CD4-positive, alpha-beta T cell treated with Interleukin-10 for 1 hour (primary cell): ENCODE results near the gene ARHGEF28.

Source experiments
- DNase-seq: peaks from one replicate; pipeline ENCODE4 v3.0.0-alpha.2; 2020

Gene ARHGEF28

DNA sequence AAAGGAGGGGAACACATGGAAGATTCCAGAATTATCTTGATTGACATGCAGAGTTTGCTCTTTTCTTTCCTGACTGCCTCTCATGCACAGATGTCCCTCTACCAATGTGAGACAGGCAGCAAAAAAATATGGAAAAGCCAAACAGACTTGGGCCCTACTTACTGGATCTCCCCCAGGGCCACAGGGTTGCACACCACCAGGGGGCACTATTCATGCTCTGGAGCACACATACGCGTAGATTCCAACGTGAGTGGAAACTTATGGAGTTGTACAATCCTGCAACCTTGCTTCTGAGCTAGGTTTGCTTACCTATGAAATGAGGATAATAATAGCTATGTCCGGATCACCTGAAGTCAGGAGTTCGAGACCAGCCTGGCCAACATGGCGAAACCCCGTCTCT lies 319.5 kb downstream of the ARHGEF28 start:
- DNase-seq = peak; percentile 3

DNA sequence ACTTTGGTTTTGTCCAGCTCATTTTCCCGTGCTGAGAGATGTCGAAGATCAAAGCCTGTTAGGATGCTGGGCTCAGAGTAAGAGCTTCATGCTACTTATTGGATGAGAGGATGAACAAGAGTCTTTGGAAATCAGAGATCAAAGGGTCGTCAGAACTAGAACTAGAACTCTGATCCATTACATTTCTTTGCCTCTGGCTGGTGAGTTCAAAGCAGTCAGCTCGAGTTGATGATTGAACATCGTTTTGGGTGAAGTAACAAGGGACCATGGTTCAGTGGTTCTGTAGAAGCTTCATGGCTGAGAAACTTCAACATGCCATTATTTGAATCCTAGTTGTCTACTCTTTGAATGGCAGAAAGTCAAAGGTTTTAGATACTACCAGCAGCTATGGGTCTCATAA lies 320.3 kb downstream of the ARHGEF28 start:
- DNase-seq = no peak

- DNase-seq = no peak
Observed at GRCh38 chr5:73946919-73947602, 321.1 kb downstream of the ARHGEF28 start.

GRCh38 chr5:73947906-73948640 lies 322.1 kb downstream of the ARHGEF28 start:
- no peak for DNase-seq

DNA sequence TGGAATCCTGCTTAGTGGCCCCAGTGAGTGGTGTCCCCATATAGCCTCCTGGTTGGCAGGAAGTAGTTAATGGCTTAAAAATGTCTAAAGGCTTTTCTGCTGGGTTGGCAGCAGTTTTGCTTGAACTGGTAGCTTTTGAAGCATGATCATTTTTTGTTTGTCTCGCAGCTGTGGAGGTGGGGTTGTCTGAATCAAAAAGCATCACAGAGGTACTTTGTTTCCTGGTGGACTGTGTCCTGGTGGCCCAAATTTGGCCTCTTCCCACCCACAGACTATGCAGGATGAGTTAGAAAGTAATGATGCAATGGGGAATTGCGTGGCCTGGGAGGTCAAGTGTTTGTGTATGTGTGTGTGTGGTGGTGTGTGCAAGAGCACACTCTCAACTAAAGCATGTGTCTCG lies 322.7 kb downstream of the ARHGEF28 start:
- no peak for DNase-seq

- no peak for DNase-seq
Observed at GRCh38 chr5:73950441-73950873, 324.5 kb downstream of the ARHGEF28 start.

DNA sequence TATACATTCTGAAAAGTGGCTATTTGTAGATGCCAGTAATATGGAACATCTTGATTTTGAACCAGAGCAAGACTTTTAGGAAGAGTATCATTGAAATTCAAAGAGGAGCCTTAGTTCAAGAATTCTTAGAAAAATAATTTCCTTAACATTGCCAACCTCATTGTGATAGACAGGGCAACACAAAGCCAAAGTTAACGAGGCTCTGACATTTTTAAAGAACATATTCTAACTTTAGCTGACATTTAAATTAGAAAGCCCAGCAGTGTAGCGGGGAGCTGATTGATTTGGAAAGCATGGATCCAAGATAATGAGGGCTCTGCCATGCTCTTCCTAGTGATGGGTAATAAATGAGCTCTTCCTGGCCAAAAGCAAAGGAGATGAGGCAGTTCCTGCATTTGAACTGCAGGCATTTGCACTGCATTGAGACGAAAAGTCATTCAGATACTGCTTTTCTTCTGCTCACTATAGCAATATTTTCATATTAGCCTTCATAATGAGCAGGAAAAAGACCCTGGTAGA lies 325.0 kb downstream of the ARHGEF28 start:
- no peak for DNase-seq

GRCh38 chr5:73952872-73953271 lies 326.9 kb downstream of the ARHGEF28 start:
- no peak for DNase-seq

DNA sequence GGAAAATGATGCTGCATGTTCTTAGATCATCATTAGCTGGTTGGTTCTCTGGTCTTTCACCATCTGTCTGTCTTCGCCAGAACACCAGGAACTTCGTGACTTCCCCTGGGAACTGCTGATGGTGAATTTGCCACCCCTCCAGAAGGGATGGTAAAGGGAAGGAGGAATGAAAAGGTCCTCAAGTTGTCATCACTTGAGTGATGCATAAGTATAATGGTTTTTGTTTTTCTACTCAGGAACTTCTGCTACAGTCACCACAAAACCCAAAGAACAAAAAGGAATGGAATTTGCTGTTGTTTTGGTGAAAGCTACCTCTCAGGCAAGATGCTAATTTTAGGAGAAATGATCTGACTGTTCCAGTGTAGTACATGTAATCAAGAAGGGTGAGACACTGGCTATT lies 328.4 kb downstream of the ARHGEF28 start:
- no peak for DNase-seq

DNA sequence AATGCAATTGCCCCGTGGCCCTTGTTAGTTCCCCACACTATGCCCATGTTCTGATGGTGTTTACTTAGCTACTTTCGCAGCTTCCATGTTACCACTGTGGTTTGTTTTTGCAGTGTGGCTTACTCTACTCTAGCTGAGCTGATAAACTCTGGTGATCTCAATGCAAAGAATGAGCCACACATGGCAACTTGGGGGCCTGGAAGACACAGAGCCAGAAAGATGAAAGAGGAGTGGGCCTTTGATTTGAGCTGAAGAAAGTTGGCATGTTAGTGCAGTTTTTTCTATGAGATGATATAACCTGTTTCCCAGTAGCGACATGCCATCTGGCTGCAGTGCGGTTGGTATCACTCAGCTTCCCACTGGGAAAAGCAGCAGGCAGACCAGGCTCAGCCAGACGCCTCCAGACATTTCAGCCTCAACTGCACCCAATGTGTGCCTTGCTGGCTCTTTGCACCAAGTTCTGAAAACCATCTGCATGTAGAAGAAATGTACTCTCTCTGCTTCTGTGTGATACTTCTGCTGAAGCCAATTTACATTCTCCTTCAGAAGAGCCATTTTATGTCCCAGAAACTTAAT lies 329.4 kb downstream of the ARHGEF28 start:
- DNase-seq = no peak

DNA sequence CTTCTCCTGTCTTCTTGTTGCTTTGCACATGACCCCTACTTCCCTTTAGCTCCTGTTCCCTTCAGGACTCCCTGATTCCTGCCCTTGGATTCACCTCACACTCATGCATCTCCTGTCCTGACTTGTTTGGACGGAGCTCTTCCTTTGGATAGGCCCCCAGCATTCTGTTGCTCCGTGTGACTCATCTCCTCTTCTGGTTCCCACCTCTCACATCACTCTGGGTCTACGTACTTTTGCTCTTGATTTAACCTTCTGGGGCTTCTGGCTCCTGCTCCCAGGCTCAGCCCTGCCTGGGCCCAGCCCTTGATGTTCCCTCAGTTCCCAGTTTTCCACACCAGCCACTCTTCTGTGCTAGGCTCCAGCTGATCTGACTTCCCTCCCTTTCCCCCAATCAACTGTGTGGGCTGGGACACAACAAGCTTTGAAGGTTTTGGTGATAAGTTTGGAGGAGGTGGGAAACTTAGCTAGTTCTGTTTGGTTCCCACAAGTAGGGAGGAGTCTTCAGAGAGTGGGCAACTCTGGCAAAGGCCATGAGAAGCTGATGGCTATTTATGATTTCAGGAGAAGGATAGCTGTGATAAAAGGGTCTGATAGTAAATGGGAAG lies 331.5 kb downstream of the ARHGEF28 start:
- no peak for DNase-seq

DNA sequence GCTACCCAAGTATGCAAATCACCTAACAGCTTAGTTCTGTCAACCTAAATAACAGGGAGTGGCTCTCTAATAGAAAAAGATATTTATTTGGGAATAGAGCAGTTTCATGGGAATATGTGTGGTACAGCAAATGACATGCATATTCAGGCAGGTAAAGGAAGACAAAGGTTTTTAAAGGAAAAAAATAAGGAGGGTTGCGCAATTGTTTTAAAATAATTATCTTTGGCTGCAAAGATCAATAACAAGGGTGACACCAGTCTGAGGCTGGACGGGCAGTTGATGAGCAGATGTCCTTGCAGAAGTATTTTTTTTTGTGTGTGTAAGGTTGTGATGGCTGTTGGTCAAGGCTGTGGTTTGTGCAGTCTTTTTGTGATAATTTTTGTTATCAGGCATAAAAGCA lies 332.0 kb downstream of the ARHGEF28 start:
- no peak for DNase-seq

- DNase-seq = no peak
Observed at GRCh38 chr5:73960023-73960422, 334.0 kb downstream of the ARHGEF28 start.

DNA sequence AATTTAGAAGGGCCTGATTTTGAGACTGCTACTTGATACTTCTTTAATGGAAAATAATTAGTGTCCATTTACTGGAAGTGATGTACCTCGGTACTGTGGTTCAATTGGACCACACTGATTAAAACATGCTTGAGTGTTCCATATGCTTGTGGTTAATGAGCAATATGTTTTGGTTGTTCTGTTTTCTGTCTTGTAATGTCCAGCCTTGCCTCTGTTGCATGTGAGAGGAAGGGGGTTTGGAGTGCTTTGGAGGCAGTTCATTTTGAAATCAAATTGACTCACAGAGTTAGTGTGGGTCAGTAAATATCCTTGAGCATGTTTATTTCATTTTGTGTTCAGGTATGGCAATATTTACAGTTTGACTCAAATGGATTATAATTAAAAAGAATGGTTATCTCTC lies 334.4 kb downstream of the ARHGEF28 start:
- no peak for DNase-seq

DNA sequence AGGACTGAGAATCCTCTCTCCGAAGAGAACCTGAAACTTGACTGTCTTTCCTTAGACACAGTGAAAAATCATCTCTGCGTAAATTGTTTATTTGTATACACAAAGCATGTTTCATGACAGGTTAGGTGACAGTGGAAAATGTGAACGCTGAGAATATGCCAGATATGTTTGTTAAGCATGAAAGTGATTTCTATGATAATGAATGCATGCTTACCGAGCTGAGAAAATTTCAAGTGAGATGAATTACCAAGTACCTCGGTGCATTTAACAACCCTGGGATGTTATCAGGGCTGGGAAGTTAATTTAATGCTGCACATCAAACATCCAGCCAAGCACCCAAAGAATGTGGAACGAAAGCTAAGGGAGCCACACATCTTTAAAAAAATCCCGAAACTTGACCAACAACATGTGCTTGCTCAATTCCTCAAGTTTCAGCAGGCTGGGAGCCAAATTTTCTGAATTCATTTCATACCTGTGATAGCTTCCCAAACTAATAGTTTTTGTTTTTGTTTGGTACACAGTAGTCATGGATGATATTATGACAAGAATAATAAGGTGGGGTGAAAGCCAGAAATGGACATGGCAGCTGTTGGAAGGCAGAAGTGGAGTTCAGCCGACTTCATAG lies 336.9 kb downstream of the ARHGEF28 start:
- DNase-seq = no peak

DNA sequence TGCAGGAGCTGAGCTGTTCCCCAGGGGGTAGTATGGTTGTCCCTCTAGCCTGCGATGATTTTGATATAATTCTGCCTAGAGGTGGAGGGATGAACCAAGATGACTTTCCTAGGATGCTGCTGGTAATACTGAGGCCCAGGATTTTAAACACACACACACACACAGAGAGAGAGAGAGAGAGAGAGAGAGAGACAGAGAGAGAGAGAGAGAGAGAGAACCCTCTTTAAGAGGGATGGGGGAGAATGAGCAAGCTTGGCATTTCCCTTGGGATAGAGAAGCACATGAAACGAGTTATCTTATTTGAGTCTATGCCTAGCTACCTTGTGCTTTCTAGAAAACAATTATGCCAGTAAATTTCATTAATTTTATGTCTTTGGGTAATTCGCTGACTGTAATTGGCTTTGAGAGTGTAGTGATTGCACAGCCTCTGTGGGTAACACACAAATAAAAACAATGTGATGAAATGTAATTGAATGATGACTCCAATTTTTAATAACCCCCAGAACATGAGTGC lies 338.4 kb downstream of the ARHGEF28 start:
- DNase-seq = no peak

DNA sequence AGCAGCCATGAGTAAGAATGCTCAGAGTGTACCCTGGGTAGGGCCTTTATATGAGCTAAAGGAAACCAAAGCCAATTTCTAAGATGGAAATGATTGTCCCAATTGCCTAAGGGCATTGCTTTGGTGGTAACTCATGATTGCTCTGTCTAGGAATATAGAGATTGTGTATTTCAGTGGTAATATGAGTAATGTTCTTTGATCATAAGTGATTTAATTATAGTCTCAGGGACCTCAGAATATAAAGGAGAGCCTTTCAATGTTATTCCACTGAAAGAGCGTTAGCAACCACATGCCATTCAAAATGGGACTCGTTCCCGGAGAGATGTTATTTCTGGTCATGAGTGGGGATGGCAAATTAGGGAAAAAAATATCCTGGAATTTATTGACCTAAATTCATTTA lies 340.5 kb downstream of the ARHGEF28 start:
- no peak for DNase-seq

GRCh38 chr5:73967347-73967746 lies 341.4 kb downstream of the ARHGEF28 start:
- DNase-seq = no peak

DNA sequence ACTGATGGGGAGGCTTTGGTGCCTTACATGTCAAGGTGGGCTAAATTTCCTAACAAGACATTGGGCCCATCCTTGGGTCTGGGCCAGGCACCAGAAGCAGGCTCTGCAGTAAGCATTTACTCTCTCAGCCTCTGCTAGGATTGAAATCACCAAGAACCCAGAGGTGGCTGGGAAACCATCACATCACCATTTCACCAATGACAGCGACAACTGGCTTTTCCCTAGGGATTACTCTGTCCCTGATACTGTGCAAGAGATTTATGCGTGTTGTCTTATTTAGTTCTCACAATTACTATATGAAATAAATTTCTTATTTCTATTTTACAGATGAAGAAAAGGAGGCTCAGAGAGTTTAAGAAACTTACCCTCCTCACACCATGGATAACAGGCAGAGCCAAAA lies 342.2 kb downstream of the ARHGEF28 start:
- no peak for DNase-seq

GRCh38 chr5:73968729-73969128 lies 342.7 kb downstream of the ARHGEF28 start:
- DNase-seq = no peak

DNA sequence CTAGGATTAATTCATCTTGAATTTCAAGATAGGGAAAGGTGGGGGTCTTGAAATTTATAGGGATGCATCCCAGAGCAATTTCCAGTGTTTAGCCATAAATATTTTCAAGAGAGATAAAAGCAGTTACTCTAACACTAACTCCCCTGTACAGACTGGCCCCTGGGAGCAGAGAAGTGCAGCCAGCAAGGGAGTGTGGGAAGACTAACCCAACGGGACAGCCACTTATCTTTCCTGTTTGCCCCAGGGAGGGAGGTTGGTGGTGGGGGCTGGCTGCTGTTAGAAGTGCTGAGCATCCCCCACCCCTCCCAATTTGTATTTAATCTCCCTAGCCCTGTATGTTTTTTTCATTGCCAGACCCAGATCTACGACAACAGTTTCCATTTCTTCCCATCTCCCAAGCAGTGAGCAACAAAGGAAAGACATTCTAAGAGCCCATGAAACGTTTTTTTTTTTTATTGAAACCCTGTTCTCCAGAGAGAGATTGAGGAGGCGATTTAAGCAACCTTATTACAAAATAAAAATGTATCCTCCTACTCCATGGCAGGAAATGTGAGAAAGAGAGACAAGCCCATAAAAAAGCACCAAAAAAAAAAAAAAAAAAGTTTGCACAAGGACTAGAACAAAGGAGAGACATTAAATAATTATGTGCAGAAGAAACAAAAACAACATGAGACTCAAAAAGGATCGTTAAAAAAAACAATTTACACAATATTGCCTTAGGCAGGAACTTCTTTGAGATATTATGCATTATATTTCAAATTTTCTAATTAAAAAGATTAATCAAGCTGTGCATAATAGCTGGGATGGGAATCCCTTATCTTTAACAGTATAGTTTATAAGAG lies 343.4 kb downstream of the ARHGEF28 start:
- no peak for DNase-seq

GRCh38 chr5:73971326-73971725 lies 345.3 kb downstream of the ARHGEF28 start:
- no peak for DNase-seq
